SH-SY5Y (cell line): ENCODE measurements around the gene SIMC1.
A peak's percentile ranks its signal among the peaks of the same experiment; 100 is the strongest.
"Not testable (repeated sequence)": the region's sequence is repeated elsewhere in the genome, so short reads cannot be mapped to it uniquely, and the experiment has no call there.

ENCODE experiments used
- GATA2 ChIP-seq: IDR thresholded peaks from 2 replicates; pipeline ENCODE4 v1.6.1; 2011; ENCODE audit warnings: mild to moderate bottlenecking, low read depth, low read length
- GATA3 ChIP-seq: IDR thresholded peaks from 2 replicates; pipeline ENCODE4 v1.6.1; 2011; ENCODE audit warnings: low read depth, mild to moderate bottlenecking, low read length, moderate library complexity

The SIMC1 gene

DNA sequence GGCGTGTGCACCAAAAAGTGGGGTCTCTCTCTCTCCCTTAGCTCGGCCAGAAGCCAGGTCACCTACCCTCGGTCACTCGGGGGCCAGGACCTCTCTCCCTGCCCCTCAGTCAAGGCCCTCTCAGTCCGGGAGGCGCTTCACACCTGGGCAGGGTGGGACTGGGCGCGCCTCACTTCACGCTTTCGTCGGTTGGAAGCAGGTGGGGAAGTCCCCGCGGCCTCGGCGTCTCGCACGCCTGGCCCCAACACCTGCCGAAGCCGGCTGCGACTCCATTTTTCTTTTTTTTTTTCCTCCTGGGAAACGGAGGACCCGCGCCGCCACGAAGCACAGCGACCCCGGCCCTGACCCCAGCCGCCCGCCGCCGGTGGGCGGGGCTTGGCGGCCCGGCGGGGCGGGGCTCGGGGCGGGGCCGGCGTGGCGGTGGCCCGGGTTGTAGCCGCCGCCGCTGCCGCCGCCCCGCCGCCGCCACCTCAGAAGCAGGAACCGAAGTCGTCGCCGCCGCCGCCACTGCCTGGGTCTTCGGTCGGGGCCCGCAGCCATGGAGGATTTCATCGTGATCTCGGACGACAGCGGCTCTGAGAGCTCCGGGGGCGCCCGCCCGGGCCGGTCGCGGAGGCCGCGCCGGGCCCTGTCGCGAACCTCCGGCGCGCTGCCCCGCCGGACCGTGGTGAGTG is at the start of gene SIMC1:
TSS of gene SIMC1 (plus strand) at position 454 of the 674 bp plus-strand sequence. CDS start at position 539, 85 bp downstream.
- TF ChIP-seq GATA3, GATA2: not testable (repeated sequence)

DNA sequence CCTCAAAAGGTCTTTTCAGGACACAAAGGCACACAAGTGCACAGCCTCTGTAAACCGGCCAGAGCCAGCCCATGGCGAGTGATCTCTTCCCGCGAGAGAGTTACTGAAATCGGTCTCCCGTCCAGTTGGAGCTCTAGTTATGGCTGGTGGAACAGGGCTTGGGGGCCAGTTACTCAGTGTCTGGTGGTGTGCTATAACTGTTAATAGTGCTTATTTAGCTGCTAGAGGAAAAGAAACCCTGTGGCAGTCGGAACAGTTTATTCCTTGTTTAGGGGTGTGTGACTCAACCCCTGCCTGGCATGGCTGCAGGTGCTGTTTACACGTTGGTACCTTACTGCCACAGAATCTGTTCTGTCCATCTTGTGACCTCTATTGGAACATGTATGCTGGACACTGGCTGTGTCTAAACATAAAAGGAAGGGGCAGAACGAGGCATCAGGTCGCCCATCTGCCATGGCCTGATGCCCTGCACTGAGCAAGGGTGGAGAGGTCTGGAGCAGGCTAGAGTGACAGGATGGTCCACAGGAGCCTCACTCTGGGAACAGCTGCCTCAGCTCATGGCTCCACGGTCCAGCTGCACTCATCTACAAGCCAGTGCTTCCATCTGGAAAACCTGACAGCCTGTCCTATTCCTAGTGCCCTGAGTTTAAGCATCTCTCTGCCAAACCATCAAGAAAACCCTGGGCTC is 49.6 kb upstream of the SIMC1 start:
- no peak for TF ChIP-seq GATA3
- no peak for TF ChIP-seq GATA2

DNA sequence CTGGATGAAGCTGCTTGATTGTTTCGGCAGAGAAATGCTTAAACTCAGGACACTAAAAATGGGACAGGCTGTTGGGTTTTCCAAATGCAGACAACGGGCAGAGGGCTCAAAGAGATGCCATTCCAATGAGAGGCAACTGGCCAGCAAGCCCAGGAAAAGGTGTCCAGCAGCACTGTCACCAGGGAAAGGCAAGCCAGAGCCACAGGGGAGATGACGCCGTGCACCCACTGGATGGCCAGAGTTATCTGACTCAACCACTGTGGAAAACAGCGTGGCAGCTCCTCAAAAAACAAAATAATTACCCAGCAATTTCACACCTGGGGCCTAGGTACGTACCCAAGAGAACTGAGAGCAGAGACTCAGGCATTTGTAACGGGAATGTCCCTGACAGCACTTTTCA is 48.4 kb upstream of the SIMC1 start:
- TF ChIP-seq GATA2 (no peak), GATA3 (no peak)

DNA sequence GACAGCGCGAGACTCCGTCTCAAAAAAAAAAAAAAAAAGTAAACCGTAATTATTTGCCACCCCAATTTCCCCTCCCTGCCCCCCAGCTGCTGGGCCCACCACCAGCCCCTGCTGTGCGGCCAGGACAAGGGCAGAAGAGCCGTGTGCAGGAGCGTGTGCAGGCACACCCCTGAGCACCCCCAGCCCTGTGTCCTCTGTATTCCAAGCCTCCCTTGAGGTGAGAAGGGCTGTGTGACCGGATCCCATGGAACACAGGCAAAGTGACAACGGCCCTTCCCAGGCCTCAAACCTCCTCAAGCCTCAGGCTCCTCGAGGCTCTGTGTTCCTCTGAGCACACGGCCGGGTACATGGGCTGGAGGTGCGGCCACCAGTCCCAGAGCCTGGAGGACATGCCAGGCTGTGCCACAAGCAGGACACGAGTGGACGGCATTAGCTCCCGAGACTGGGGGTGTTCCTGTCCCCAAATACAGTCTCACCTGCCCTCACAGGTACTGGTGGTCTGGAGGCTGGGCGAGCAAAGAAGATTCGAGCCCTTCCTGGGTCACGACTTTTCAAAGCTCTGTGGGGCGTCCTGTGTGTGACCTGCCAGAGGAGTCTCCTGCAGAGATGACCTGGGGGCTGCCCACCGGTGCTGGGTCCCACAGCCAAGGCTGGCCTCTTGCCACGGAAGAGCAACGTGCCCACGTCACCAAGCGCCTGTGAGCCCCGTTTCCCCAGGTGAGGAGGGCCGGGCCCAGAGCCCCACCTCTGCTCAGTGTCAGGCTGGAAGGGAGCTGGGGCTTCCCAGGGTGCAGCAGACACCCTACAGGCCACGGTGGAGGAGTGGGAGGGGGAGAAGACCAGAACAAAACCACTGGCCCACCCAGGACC is 47.1 kb upstream of the SIMC1 start:
- TF ChIP-seq GATA2 (no peak), GATA3 (no peak)

DNA sequence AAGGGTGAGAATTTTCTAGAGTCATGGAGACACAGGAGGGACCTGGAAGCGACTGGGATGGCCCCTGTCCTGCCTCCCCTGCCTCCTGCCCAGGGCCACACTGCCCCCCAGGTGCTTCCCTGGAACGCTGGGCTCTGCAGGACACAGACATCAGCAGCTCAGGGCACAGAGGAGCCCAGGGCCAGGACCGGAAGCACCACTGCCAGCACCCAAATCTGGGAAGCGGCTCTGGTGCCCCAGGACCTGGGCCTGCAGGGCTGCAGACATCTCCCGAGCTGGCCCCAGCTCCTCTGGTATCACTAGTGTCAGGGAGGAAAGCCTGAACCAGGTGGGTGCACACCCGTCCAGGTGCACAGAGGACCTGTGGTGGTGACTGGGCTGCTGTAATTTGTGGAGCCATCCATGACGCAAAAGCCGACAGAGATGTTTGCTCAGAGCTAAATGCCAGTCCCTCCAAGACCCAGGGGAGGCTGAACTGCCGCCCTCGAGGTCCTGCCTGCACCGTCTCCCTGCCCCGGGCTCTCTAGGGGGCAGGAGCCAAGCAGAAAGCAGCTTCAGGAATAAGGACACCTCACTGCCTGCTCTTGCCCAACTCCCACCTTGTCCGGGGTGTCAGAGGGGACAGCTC is 46.0 kb upstream of the SIMC1 start:
- no peak for TF ChIP-seq GATA3
- no peak for TF ChIP-seq GATA2

DNA sequence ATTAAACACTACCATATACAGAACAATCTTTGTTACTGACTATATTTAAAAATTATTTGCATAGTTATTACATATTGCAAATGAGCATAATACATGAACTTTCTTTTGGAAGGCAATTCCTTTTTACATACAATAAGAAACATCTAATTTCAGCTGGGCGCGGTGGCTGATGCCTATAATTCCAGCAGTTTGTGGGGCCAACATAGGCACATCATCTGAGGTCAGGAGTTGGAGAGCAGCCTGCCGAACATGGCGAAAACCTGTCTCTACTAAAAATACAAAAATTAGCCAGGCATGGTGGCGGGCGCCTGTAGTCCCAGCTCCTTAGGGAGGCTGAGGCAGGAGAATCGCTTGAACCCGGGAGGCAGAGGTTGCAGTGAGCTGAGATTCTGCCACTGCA is 36.4 kb upstream of the SIMC1 start:
- TF ChIP-seq GATA2 (no peak), GATA3 (no peak)

DNA sequence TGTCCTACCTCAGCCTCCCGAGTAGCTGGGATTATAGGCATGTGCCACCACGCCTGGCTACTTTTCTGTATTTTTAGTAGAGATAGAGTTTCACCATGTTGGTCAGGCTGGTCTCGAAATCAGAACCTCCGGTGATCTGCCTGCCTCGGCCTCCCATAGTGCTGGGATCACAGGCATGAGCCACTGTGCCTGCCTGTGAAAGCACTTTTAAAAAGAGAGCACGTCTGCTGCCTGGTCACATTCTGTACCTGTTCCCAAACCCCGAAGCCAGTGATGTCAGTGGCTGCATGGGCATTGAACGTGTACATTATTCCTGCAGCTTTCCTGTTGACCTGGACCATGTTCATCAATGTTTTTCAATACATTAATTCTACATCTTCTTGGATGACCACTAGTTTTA is 35.1 kb upstream of the SIMC1 start:
- TF ChIP-seq GATA2: no peak
- TF ChIP-seq GATA3: no peak

DNA sequence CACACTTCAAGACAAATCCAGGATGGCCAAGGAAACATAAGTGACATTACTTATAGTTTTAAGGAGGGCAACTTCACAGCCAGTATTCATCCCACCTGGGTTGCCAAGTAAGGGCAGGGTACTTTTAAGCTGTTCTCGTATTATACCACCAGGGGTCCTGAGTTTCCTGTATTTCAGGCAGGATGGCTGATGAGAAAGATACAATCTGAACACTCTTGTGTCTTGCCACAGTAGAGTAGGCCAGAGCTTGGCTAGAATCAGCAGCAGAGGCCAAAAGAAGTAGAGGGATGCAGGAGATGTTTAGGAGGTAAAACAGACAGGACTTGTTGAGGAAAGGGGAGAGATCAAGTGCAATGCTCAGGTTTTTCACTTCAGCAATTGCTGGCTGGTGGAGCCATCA is 3.1 kb upstream of the SIMC1 start:
- TF ChIP-seq GATA2: peak; percentile 69

DNA sequence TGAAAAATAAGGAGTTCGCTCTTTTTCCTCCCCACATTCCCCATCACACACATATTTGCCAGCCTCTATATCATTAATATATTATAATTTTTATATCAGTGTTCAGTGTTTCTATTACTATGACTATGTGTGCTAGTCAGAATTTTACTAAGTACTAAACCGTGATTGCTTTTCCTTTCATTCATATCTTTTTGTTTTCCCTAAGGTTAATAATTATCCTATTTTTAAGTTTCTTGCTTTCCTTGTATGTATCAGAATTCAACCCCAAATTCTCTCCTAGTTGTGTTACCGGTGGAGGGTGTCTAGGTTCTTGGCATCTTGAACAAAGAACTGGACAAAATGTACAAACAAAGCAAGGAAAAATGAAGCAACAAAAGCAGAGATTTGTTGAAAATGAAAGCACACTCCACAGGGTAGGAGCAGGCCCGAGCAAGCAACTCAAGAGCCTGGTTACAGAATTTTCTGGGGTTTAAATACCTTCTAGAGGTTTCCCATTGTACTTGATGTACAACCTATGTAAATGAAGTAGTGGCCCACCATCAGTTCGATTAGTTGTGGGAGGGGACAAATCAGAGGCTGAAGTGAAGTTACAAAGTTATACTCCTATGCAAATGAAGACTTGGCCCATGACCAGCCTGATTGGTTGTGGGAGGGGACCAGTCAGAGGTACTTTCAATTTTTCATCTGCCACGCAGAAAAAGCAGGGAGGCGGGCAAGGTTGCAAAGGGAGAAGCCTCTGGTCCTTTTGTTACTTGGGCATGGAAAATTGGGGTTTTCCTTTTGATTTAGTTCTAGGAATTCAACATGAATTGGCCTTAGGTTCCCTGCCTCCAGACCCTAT is 79.5 kb downstream of the SIMC1 start:
- no peak for TF ChIP-seq GATA3
- TF ChIP-seq GATA2: no peak

DNA sequence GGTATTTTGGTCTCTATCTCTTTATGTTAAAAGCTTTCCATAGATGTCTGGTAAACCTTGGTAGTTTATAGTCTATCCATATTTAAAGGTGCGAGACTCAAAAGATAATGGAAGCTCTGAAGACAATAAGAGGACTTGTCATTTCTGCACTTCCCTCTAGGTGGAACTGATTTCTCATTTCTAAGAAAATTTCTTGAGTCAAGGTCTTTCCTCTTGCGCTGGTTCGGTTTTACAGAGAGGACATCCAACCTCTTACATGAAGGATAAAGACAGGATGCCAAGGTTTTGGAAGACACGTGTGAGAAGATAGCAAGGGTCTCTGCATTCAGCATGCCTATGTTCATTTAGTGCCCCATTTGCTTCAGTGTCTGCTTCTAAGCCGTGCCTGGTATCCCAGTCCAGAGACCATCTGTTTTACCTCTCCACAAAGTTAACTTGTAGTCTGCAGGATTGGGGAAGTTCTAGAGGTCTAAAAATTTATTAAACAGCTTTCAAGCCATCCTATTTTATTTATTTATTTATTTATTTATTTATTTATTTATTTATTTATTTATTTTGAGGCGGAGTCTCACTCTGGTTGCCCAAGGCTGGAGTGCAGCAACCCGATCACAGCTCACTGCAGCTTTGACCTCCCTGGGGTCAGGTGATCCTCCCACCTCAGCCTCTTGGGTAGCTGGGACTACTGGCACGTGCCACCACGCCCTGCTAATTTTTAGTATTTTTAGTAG is 81.8 kb downstream of the SIMC1 start:
- TF ChIP-seq GATA3: no peak
- TF ChIP-seq GATA2: no peak

DNA sequence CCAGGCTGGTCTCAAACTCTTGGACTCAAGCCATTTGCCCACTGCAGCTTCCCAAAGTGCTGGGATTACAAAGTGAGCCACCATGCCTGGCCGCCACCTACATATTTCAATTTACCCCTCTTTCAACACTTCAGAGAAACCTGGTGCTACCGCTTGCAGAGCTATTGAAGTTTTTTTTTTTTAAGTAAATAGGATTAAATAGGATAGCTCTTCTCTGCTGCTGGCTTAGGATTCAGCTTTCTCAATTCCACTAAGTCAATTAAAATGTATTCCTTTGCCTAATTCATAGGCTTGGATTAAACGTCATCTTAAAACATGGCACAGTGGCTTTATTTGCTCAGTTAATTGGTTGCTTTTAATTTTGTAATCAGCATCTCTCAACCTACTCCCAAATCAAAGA is 82.4 kb downstream of the SIMC1 start:
- TF ChIP-seq GATA3 (no peak), GATA2 (no peak)

DNA sequence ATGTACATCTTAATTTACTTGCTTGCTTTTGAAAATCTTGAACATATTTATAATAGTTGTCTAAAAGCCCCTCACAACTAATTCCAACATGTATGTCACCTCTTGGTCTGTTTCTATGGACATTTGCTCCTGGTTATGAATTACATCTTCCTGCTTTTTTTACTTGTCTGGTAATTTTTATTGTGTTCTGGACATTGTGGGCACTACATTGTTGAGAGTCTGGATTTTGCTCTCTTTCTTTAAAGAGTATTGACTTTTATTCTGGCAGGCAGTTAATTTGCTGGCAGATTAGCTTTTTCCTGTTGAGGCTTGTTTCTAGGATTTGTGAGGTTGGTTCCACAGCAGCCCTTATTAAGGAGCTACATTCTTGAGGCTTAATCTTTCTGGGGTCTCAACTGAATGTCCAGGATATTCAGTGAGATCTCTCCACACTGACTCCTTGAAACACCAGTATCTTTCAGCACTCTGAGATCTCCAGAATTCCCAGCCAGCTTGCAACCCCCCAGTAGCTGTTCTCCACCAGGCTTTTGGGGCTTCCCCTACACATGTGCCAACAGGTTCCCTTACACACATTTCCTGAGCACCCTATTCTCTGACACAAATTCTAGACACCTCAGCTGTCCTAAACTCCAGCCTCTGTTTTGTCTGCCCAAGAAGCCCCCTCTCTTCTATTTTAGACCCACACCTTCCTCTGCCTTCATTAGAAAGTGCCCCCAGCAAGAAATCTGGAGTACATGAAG is 96.0 kb downstream of the SIMC1 start:
- TF ChIP-seq GATA3: no peak
- TF ChIP-seq GATA2: no peak

DNA sequence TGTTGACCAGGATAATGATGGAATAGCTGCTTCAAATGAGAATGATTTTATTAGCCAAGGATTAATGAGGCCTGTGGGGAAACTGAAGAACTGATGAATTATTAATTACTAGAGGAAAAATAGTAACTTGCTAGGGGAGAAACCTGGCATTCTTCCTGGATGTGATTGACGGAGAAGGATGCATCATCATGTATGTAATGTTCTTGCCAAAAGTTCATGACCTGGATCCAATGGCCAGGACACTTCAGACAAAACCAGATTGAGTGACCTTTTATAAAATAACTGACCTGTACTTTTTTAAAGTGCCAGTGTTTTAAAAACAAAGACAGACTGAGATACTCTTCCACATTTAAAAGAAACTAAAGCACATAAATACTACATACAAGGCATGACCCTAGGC is 99.7 kb downstream of the SIMC1 start:
- TF ChIP-seq GATA2: no peak
- no peak for TF ChIP-seq GATA3
